ENCODE data around the gene MTG2. TPM values are rescaled to one million over a fixed set of nuclear protein-coding genes. Genes with fewer than 3 reads are reported as not detected.

Gene MTG2
- total RNA-seq, 1 donor from 2014 or later = 31.5 TPM

DNA sequence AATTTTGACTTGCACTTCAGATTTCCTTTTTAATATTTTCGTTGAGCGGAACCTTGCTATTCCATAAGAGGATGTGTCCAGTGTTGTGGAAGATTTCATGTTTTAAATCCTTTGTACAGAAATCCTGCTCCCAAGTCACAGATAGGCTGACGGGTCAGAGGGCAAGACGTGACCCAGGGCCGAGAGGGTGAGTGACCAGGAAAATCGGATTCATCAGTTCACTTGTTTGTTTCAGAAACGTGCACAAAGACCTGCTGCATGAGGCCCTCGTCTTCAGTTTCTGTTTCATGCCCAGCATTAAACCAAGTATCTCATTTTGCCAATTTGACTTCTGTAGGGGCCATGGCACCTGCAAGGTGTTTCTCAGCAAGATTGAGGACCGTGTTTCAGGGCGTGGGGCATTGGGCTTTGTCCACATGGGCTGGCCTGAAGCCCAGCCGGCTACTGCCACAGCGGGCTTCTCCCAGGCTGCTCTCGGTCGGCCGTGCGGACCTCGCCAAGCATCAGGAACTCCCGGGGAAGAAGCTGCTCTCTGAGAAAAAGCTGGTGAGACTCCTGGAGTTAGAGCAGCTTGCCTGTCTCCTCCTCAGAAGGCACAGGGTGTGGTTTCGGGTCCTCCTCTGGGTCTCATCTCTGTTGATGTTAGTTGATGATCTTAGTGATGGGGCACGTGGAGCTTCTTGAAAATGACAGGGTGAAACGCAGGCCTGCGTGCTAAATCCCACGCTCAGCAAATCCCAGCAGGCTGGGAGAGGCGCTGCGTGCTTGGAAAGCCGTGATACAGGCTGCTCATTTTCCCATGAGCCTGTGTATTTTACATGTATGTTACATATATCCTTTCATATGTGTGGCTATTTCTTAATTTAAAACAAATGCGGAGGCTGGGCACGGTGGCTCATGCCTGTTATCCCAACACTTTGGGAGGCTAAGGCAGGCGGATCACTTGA lies 10.5 kb downstream of the MTG2 start:
- H3K79me2 ChIP-seq (ENCODE audit: insufficient read depth, low read length) = peaks cover 37% of the 10 kb centered on the region
- H3K27ac ChIP-seq (ENCODE audit: low read depth, low read length) = no peak overlapping the region
- DNase-seq (ENCODE audit: low read depth) (no peak), FAIRE-seq (no peak)
- H3K9ac ChIP-seq (ENCODE audit: low read length) = no peak overlapping the region
- Mint-ChIP-seq H3K27ac (ENCODE audit: unreplicated experiment) (no peak overlapping the region), H3K27me3 (ENCODE audit: low read depth, unreplicated experiment) (no peaks in the 10 kb centered on the region), H3K4me1 (ENCODE audit: low read depth, unreplicated experiment) (no peaks in the 10 kb centered on the region), H3K9me3 (ENCODE audit: unreplicated experiment) (no peaks in the 10 kb centered on the region), H3K4me3 (ENCODE audit: unreplicated experiment) (no peak overlapping the region), H3K36me3 (ENCODE audit: low read depth, unreplicated experiment) (peaks cover 13% of the 10 kb centered on the region)
- H3K36me3 ChIP-seq (ENCODE audit: insufficient read depth, low read length) = peaks cover 11% of the 10 kb centered on the region
- H3K4me1 ChIP-seq (ENCODE audit: insufficient read depth, low read length) = no peaks in the 10 kb centered on the region
- H3K4me3 ChIP-seq (ENCODE audit: insufficient read depth, low read depth, low read length) = no peak overlapping the region
- no peak overlapping the region for H3K4me2 ChIP-seq (ENCODE audit: low read length)
- TF ChIP-seq CTCF (IDR thresholded peaks at IDR 0.05; ENCODE audit: insufficient read depth, low read depth, low read length) (no peak), EZH2 (IDR thresholded peaks at IDR 0.05; ENCODE audit: insufficient read depth, low read length) (no peak)
- no peaks in the 10 kb centered on the region for H3K9me3 ChIP-seq (ENCODE audit: insufficient read depth, low read depth, low read length)
- H4K20me1 ChIP-seq (ENCODE audit: insufficient read depth, low read length) = peaks cover 57% of the 10 kb centered on the region
- no peak overlapping the region for H2AFZ ChIP-seq (ENCODE audit: low read depth, low read length)
- no peaks in the 10 kb centered on the region for H3K27me3 ChIP-seq (ENCODE audit: insufficient read depth, low read length)

DNA sequence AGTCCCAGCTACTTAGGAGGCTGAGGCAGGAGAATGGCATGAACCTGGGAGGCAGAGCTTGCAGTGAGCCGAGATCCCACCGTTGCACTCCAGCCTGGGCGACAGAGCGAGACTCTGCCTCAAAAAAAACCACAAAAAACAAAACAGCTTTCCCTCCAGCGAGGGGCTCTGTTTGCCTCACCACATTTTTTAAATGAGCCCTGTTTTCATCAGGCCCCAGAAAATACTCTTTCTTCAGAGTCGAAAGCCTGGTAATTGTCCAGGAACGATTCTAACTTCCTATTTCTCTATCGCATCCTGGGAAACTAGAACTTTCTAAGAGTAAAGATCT lies 12.2 kb downstream of the MTG2 start:
- Mint-ChIP-seq H3K36me3 (ENCODE audit: low read depth, unreplicated experiment) (peaks cover 24% of the 10 kb centered on the region), H3K9me3 (ENCODE audit: unreplicated experiment) (no peaks in the 10 kb centered on the region), H3K27ac (ENCODE audit: unreplicated experiment) (no peak overlapping the region), H3K4me1 (ENCODE audit: low read depth, unreplicated experiment) (no peaks in the 10 kb centered on the region), H3K4me3 (ENCODE audit: unreplicated experiment) (no peak overlapping the region), H3K27me3 (ENCODE audit: low read depth, unreplicated experiment) (no peaks in the 10 kb centered on the region)
- peaks cover 11% of the 10 kb centered on the region for H3K36me3 ChIP-seq (ENCODE audit: insufficient read depth, low read length)
- DNase-seq (ENCODE audit: low read depth) (no peak), FAIRE-seq (no peak)
- no peak overlapping the region for H2AFZ ChIP-seq (ENCODE audit: low read depth, low read length)
- H3K4me1 ChIP-seq (ENCODE audit: insufficient read depth, low read length) = no peaks in the 10 kb centered on the region
- TF ChIP-seq EZH2 (IDR thresholded peaks at IDR 0.05; ENCODE audit: insufficient read depth, low read length) = no peak
- TF ChIP-seq CTCF (IDR thresholded peaks at IDR 0.05; ENCODE audit: insufficient read depth, low read depth, low read length) = no peak
- H3K4me2 ChIP-seq (ENCODE audit: low read length) = no peak overlapping the region
- H3K9me3 ChIP-seq (ENCODE audit: insufficient read depth, low read depth, low read length) = no peaks in the 10 kb centered on the region
- H3K4me3 ChIP-seq (ENCODE audit: insufficient read depth, low read depth, low read length) = no peak overlapping the region
- H3K27me3 ChIP-seq (ENCODE audit: insufficient read depth, low read length) = no peaks in the 10 kb centered on the region
- H3K79me2 ChIP-seq (ENCODE audit: insufficient read depth, low read length) = peaks cover 24% of the 10 kb centered on the region
- no peak overlapping the region for H3K27ac ChIP-seq (ENCODE audit: low read depth, low read length)
- peaks cover 45% of the 10 kb centered on the region for H4K20me1 ChIP-seq (ENCODE audit: insufficient read depth, low read length)
- no peak overlapping the region for H3K9ac ChIP-seq (ENCODE audit: low read length)

GRCh38 chr20:62195736-62196135 lies 12.9 kb downstream of the MTG2 start:
- Mint-ChIP-seq H3K9me3 (ENCODE audit: unreplicated experiment) (no peaks in the 10 kb centered on the region), H3K27ac (ENCODE audit: unreplicated experiment) (no peak overlapping the region), H3K36me3 (ENCODE audit: low read depth, unreplicated experiment) (peaks cover 30% of the 10 kb centered on the region), H3K4me3 (ENCODE audit: unreplicated experiment) (peak overlapping the region; percentile 23), H3K27me3 (ENCODE audit: low read depth, unreplicated experiment) (no peaks in the 10 kb centered on the region), H3K4me1 (ENCODE audit: low read depth, unreplicated experiment) (no peaks in the 10 kb centered on the region)
- Histone ChIP-seq H3K27me3 (ENCODE audit: insufficient read depth, low read length) (no peaks in the 10 kb centered on the region), H3K27ac (ENCODE audit: low read depth, low read length) (no peak overlapping the region), H3K36me3 (ENCODE audit: insufficient read depth, low read length) (peaks cover 14% of the 10 kb centered on the region), H3K79me2 (ENCODE audit: insufficient read depth, low read length) (peaks cover 17% of the 10 kb centered on the region), H3K9me3 (ENCODE audit: insufficient read depth, low read depth, low read length) (no peaks in the 10 kb centered on the region), H3K4me3 (ENCODE audit: insufficient read depth, low read depth, low read length) (no peak overlapping the region), H2AFZ (ENCODE audit: low read depth, low read length) (no peak overlapping the region), H3K4me2 (ENCODE audit: low read length) (no peak overlapping the region), H4K20me1 (ENCODE audit: insufficient read depth, low read length) (peaks cover 39% of the 10 kb centered on the region), H3K9ac (ENCODE audit: low read length) (no peak overlapping the region), H3K4me1 (ENCODE audit: insufficient read depth, low read length) (no peaks in the 10 kb centered on the region)
- no peak for TF ChIP-seq EZH2 (IDR thresholded peaks at IDR 0.05; ENCODE audit: insufficient read depth, low read length)
- no peak for TF ChIP-seq CTCF (IDR thresholded peaks at IDR 0.05; ENCODE audit: insufficient read depth, low read depth, low read length)
- FAIRE-seq (no peak), DNase-seq (ENCODE audit: low read depth) (no peak)

Data from astrocyte (in vitro differentiated cells and primary cell).